Uterus (tissue), 4 donors: ENCODE measurements around the gene BOK. TPM values are rescaled to one million over a fixed set of nuclear protein-coding genes. Genes with fewer than 3 reads are reported as not detected.

Experiments used
- DNase-seq, 2 donors: peaks; one replicate each; pipeline ENCODE4 v3.0.0-alpha.2; 2019 to 2020
- H3K27ac ChIP-seq, 2 donors: fragments of 200-600 bp; sonication (generic); 1 replicate in 1 of 2; 2 replicates in 1 of 2; pipeline ENCODE4 v1.5.1; 2016 to 2018
- H3K27me3 ChIP-seq, 2 donors: fragments of 200-600 bp; sonication (generic); one replicate each; pipeline ENCODE4 v1.5.1; 2018 to 2019; ENCODE audit warnings: control low read depth in 1 of 2
- H3K36me3 ChIP-seq, 2 donors: fragments of 200-600 bp; sonication (generic); one replicate each; pipeline ENCODE4 v1.5.1; 2019; ENCODE audit warnings: control low read depth in 1 of 2
- H3K4me1 ChIP-seq, 2 donors: fragments of 200-600 bp; sonication (generic); one replicate each; pipeline ENCODE4 v1.5.1; 2018 to 2019; ENCODE audit warnings: control low read depth in 1 of 2
- H3K4me3 ChIP-seq, 2 donors: fragments of 200-600 bp; sonication (generic); 1 replicate in 1 of 2; 2 replicates in 1 of 2; pipeline ENCODE4 v1.5.1; 2018 to 2019; ENCODE audit warnings: mild to moderate bottlenecking in 1 of 2
- H3K9me3 ChIP-seq, 2 donors: fragments of 200-600 bp; sonication (generic); one replicate each; pipeline ENCODE4 v1.5.1; 2019; ENCODE audit warnings: control low read depth in 1 of 2
- POLR2A ChIP-seq, 2 donors: fragments of 450-650 bp; IDR thresholded peaks; one replicate each; pipeline ENCODE4 v1.6.1; 2016; ENCODE audit warnings: antibody characterized with exemption in 2 of 2, mild to moderate bottlenecking in 1 of 2, moderate library complexity in 1 of 2
- intact Hi-C: fragments of 100-400 bp; cut with DNase I; formaldehyde crosslinking; loops from one replicate; pipeline ENCODE4 v1.15.1; 2023; ENCODE audit warnings: low total_unique reads
- total RNA-seq, 4 donors: library from RNA; depleted of rRNA in 3 of 4; stranded (reverse); fragments of >200 nt in 3 of 4; gene quantifications; one replicate each; pipeline versions ENCODE4 v1.1.0 to v1.2.4, GENCODE V29; 2014 to 2023
- TF ChIP-seq, protein P1 (sequence below), 4 experiments: fragments of 200-600 bp in 2 of 4; fragments of 450-650 bp in 2 of 4; sonication (generic) in 2 of 4; IDR thresholded peaks; one replicate each; pipeline ENCODE4 v1.5.1; 2016 to 2019; ENCODE audit warnings: antibody characterized with exemption in 4 of 4, mild to moderate bottlenecking in 2 of 4, moderate library complexity in 1 of 4
- donor health status: DM: yes; HTN: yes; CAD: no.

Gene BOK, protein sequence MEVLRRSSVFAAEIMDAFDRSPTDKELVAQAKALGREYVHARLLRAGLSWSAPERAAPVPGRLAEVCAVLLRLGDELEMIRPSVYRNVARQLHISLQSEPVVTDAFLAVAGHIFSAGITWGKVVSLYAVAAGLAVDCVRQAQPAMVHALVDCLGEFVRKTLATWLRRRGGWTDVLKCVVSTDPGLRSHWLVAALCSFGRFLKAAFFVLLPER
- total RNA-seq, result 10 to 100 TPM; 22.9 to 31.2 (median 26.4) TPM

DNA sequence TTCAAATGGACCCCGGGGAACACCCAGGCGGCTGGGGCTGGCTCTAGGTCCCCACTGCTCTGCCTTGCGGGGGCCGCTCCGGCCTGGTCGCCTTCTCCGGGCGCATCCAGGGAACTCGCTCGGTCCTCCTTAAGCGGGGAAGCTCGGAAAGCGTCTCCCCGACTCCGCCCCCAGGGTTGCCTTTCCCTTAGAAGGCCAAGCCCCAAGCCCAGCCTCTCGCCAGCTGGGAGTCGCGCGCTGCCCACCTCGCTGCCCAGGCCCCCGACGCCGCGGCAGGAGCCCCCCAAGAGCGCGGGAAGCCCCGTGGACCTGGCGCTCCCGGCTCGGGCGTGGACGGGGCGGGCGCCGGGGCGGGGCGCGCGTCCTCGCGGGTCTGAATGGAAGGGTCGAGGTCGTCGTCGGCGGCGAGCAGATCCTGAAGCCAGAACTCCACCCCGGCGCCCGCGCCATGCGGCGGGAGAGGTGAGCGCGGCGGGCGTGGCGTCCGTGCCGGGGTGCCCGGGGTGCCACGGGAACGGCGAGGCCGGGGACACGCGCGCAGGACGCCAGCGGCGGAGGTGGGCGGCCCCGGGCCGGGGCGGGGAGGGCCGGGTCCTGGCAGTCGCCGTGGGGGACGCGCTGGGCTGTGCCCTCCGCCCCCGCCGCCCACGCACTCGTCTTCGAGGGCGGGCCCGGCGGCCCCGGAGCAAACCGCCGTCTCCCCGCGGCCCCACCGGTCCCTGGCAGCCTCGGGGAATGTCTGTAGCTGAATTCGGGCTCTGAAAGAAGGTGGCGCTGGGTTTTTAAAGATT lies at the start of gene BOK:
TSS of gene BOK (plus strand) at position 214 of the 791 bp plus-strand sequence. CDS start 739 bp downstream, outside the sequence.
- peaks cover 0 to 6% of the 10 kb centered on the region in 2 donors for H3K9me3 ChIP-seq
- peak; percentile 40 to 44 for TF ChIP-seq POLR2A (IDR thresholded peaks at IDR 0.05)
- TF ChIP-seq, protein P1, sequence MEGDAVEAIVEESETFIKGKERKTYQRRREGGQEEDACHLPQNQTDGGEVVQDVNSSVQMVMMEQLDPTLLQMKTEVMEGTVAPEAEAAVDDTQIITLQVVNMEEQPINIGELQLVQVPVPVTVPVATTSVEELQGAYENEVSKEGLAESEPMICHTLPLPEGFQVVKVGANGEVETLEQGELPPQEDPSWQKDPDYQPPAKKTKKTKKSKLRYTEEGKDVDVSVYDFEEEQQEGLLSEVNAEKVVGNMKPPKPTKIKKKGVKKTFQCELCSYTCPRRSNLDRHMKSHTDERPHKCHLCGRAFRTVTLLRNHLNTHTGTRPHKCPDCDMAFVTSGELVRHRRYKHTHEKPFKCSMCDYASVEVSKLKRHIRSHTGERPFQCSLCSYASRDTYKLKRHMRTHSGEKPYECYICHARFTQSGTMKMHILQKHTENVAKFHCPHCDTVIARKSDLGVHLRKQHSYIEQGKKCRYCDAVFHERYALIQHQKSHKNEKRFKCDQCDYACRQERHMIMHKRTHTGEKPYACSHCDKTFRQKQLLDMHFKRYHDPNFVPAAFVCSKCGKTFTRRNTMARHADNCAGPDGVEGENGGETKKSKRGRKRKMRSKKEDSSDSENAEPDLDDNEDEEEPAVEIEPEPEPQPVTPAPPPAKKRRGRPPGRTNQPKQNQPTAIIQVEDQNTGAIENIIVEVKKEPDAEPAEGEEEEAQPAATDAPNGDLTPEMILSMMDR (IDR thresholded peaks at IDR 0.05), result no peak
- peak within 1 kb of the TSS; percentile 73 to 90 for H3K27ac ChIP-seq
- H3K27me3 ChIP-seq, result no peaks in the 10 kb centered on the region
- intact Hi-C loops, result no loop called here
- H3K4me3 ChIP-seq, result peak within 1 kb of the TSS; percentile 40 to 88
- no peaks in the 10 kb centered on the region for H3K36me3 ChIP-seq
- peak; percentile 63 to 78 for DNase-seq
- peaks cover 0 to 13% of the 10 kb centered on the region in 2 donors for H3K4me1 ChIP-seq

DNA sequence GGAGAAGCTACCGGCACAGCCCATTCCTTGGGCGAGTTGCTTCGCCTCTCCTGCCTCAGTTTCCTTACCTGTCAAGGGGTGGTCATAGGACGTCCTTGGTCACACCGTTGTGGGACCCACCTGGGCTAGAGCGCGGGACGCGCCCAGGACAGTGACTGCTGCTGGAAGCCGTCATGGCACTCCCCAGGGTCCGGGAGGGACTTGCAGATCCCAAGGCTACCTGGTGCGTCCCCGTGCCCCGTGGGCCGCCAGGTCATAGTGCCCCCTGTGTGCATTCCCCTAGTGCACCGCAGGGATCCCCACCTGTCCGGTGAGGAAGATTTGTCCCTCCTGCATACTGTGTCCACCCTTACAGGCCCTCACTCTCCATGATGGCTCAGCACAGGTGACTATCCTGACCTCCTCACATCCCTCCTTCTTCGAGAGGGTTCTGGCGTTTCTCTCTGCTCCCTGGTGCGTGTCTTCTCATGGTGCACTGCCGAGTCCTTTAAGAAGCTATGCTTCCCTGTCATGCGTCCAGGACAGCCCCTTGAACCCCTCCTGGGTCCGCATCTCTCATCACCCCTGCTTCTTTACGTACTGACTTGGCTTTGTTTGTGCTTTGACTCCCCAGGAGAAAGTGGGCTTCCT lies 49.3 kb upstream of the BOK start:
- no peaks in the 10 kb centered on the region for H3K36me3 ChIP-seq
- intact Hi-C loops, result no loop called here
- DNase-seq, result no peak
- TF ChIP-seq, protein P1 (IDR thresholded peaks at IDR 0.05), result no peak
- no peak for TF ChIP-seq POLR2A (IDR thresholded peaks at IDR 0.05)
- peak overlapping the region; percentile 72 to 98 for H3K4me3 ChIP-seq
- no peaks in the 10 kb centered on the region for H3K4me1 ChIP-seq
- H3K27me3 ChIP-seq, result no peaks in the 10 kb centered on the region
- peak overlapping the region; percentile 83 to 92 for H3K27ac ChIP-seq
- no peaks in the 10 kb centered on the region for H3K9me3 ChIP-seq

DNA sequence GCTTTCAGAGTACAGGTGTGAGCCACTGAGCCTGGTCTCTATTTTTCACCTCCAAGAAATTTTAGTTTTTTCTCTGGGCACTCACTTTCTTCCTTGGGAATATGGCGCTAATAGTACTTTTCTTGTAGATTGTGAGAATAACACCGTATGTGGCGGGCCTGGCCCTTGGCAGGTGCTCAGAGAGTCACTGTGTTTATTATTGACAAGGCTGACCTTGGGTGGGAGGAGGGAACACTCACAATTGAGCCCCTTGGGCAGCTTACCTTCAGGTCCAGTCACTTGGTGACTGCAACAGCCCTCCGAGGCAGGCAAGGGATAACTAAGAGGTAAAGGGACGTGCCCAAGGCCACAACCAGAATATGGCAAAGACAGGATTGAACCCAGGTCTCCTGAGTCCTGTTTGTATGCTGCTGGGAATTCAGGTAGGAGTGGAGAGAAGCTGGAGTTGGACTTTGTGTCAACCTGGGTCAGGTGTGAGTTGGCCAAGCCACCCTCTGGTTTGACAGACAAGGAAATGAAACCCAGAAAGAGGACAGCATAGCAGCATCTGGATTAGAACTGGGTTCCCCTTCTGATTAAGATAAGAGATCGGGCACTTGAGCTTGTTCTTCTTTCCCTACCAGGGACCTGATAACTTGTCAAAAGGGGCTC lies 47.3 kb upstream of the BOK start:
- no peak for DNase-seq
- no peak overlapping the region for H3K4me3 ChIP-seq
- H3K9me3 ChIP-seq, result no peaks in the 10 kb centered on the region
- no peaks in the 10 kb centered on the region for H3K36me3 ChIP-seq
- TF ChIP-seq, protein P1 (IDR thresholded peaks at IDR 0.05), result no peak
- TF ChIP-seq POLR2A (IDR thresholded peaks at IDR 0.05), result no peak
- intact Hi-C loops, result no loop called here
- H3K4me1 ChIP-seq, result no peaks in the 10 kb centered on the region
- H3K27me3 ChIP-seq, result no peaks in the 10 kb centered on the region
- no peak overlapping the region for H3K27ac ChIP-seq

DNA sequence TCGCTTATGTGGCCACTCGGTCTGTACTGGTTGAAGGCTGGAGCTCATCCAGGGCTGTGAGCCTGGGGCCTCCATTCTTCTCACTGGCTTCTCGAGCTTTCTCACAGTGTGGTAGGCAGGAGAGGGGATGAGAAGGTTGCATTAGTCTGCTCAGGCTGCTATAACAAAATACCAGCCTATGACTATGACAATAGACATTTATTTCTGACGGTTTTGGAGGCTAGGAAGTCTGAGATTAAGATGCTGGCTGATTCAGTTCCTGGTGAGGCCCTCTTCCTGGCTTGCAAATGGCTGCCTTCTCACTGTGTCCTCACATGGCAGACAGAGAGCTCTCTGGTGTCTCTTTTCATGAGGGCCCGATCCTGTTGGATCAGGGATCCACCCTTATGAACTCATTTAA lies 44.0 kb upstream of the BOK start:
- no peaks in the 10 kb centered on the region for H3K36me3 ChIP-seq
- H3K27me3 ChIP-seq, result no peaks in the 10 kb centered on the region
- no peak overlapping the region for H3K4me3 ChIP-seq
- intact Hi-C loops, result no loop called here
- H3K9me3 ChIP-seq, result no peaks in the 10 kb centered on the region
- H3K27ac ChIP-seq, result no peak overlapping the region
- no peak for DNase-seq
- TF ChIP-seq, protein P1 (IDR thresholded peaks at IDR 0.05), result no peak
- TF ChIP-seq POLR2A (IDR thresholded peaks at IDR 0.05), result no peak
- no peaks in the 10 kb centered on the region for H3K4me1 ChIP-seq
